ENCODE results near the gene UQCRFS1. TPM values are rescaled to one million over a fixed set of nuclear protein-coding genes. Genes with fewer than 3 reads are reported as not detected.

UQCRFS1 gene
- total RNA-seq, 1 experiment from 2014 or later: 44.0 TPM

DNA sequence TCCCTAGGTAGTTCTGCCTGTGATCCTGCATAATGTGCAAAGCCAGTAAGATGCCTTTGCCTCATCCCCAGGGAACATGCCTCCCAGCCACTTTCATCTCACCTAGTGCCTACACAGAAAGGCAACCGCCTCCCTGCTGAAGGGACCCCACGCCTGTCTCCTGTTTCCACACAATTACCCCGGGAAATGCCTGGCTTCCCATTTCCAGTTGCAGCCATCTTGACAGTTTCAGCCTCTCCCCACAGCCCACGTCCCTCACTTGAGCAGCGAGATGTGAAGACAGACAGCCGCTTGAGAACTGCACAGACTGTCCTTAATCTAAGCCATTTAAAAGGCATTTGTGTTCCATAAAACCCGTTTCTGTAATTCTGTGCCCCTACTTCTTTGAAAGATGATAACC is 4.7 kb upstream of the UQCRFS1 start:
- CTCF ChIA-PET: no interaction called here
- intact Hi-C loops (cut with micrococcal nuclease; ENCODE audit: unreplicated experiment): no loop called here
- no peaks in the 10 kb centered on the region; the same call in 1 of the 2 replicates for H3K27me3 ChIP-seq (replicated peaks; ENCODE audit: control insufficient read depth, insufficient read depth, low read length)
- H3K4me1 ChIP-seq: no peaks in the 10 kb centered on the region; the same call in 1 of the 2 replicates
- no peak overlapping the region for H3K4me3 ChIP-seq (ENCODE audit: low read depth, low read length)
- no peaks in the 10 kb centered on the region for H3K36me3 Mint-ChIP-seq (ENCODE audit: insufficient read depth, unreplicated experiment)
- no peak overlapping the region for H3K4me3 Mint-ChIP-seq (ENCODE audit: unreplicated experiment)
- no peak for DNase-seq
- TF ChIP-seq, protein P1, sequence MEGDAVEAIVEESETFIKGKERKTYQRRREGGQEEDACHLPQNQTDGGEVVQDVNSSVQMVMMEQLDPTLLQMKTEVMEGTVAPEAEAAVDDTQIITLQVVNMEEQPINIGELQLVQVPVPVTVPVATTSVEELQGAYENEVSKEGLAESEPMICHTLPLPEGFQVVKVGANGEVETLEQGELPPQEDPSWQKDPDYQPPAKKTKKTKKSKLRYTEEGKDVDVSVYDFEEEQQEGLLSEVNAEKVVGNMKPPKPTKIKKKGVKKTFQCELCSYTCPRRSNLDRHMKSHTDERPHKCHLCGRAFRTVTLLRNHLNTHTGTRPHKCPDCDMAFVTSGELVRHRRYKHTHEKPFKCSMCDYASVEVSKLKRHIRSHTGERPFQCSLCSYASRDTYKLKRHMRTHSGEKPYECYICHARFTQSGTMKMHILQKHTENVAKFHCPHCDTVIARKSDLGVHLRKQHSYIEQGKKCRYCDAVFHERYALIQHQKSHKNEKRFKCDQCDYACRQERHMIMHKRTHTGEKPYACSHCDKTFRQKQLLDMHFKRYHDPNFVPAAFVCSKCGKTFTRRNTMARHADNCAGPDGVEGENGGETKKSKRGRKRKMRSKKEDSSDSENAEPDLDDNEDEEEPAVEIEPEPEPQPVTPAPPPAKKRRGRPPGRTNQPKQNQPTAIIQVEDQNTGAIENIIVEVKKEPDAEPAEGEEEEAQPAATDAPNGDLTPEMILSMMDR (IDR thresholded peaks at IDR 0.05; ENCODE audit: insufficient read depth in 1 of 2, low read depth in 1 of 2, low read length in 1 of 2, severe bottlenecking in 1 of 2, unreplicated experiment in 1 of 2): no peak
- no TSS peak for BruUV-seq (replicated peaks)
- POLR2A ChIA-PET: no interaction called here
- no peaks in the 10 kb centered on the region for H3K9me3 Mint-ChIP-seq (ENCODE audit: unreplicated experiment)
- H3K9me3 ChIP-seq: no peaks in the 10 kb centered on the region
- no peaks in the 10 kb centered on the region for H3K36me3 ChIP-seq (ENCODE audit: control insufficient read depth, insufficient read depth, low read length)
- peaks cover 13% of the 10 kb centered on the region for H3K27me3 Mint-ChIP-seq (ENCODE audit: insufficient read depth, unreplicated experiment)
- H3K4me1 Mint-ChIP-seq (ENCODE audit: low read depth, unreplicated experiment): peaks cover 6% of the 10 kb centered on the region
- no peak overlapping the region for H3K27ac Mint-ChIP-seq (ENCODE audit: unreplicated experiment)

- Histone ChIP-seq H3K4me3 (ENCODE audit: low read depth, low read length) (no peak overlapping the region), H3K27me3 (replicated peaks; ENCODE audit: control insufficient read depth, insufficient read depth, low read length) (no peaks in the 10 kb centered on the region; the same call in 1 of the 2 replicates), H3K9me3 (no peaks in the 10 kb centered on the region), H3K36me3 (ENCODE audit: control insufficient read depth, insufficient read depth, low read length) (no peaks in the 10 kb centered on the region), H3K4me1 (peaks cover 5% of the 10 kb centered on the region)
- peaks cover 7% of the 10 kb centered on the region for H3K27me3 Mint-ChIP-seq (ENCODE audit: insufficient read depth, unreplicated experiment)
- peaks cover 4% of the 10 kb centered on the region for H3K9me3 Mint-ChIP-seq (ENCODE audit: unreplicated experiment)
- intact Hi-C loops (cut with micrococcal nuclease; ENCODE audit: unreplicated experiment): no loop called here
- peaks cover 15% of the 10 kb centered on the region for H3K4me1 Mint-ChIP-seq (ENCODE audit: low read depth, unreplicated experiment)
- CTCF ChIA-PET: no interaction called here
- POLR2A ChIA-PET: no interaction called here
- H3K36me3 Mint-ChIP-seq (ENCODE audit: insufficient read depth, unreplicated experiment): peaks cover 12% of the 10 kb centered on the region
- peak in 1 of 2 experiments; percentile 10 for DNase-seq
- TF ChIP-seq, protein P1 (IDR thresholded peaks at IDR 0.05; ENCODE audit: insufficient read depth in 1 of 2, low read depth in 1 of 2, low read length in 1 of 2, severe bottlenecking in 1 of 2, unreplicated experiment in 1 of 2): no peak
- no peak overlapping the region for H3K4me3 Mint-ChIP-seq (ENCODE audit: unreplicated experiment)
- H3K27ac Mint-ChIP-seq (ENCODE audit: unreplicated experiment): no peak overlapping the region
- no TSS peak for BruUV-seq (replicated peaks)
Observed at GRCh38 chr19:29216021-29216420, 3.1 kb upstream of the UQCRFS1 start.

- H3K4me1 ChIP-seq: peaks cover 5% of the 10 kb centered on the region
- Mint-ChIP-seq H3K36me3 (ENCODE audit: insufficient read depth, unreplicated experiment) (peaks cover 14% of the 10 kb centered on the region), H3K27me3 (ENCODE audit: insufficient read depth, unreplicated experiment) (peaks cover 3% of the 10 kb centered on the region), H3K4me3 (ENCODE audit: unreplicated experiment) (no peak overlapping the region), H3K9me3 (ENCODE audit: unreplicated experiment) (peaks cover 6% of the 10 kb centered on the region), H3K4me1 (ENCODE audit: low read depth, unreplicated experiment) (peaks cover 16% of the 10 kb centered on the region), H3K27ac (ENCODE audit: unreplicated experiment) (no peak overlapping the region)
- TF ChIP-seq, protein P1 (IDR thresholded peaks at IDR 0.05; ENCODE audit: insufficient read depth in 1 of 2, low read depth in 1 of 2, low read length in 1 of 2, severe bottlenecking in 1 of 2, unreplicated experiment in 1 of 2): no peak
- intact Hi-C loops (cut with micrococcal nuclease; ENCODE audit: unreplicated experiment): no loop called here
- no peak overlapping the region for H3K4me3 ChIP-seq (ENCODE audit: low read depth, low read length)
- BruUV-seq (replicated peaks): no TSS peak
- no peaks in the 10 kb centered on the region for H3K36me3 ChIP-seq (ENCODE audit: control insufficient read depth, insufficient read depth, low read length)
- POLR2A ChIA-PET: no interaction called here
- no peaks in the 10 kb centered on the region; the same call in 1 of the 2 replicates for H3K27me3 ChIP-seq (replicated peaks; ENCODE audit: control insufficient read depth, insufficient read depth, low read length)
- no peak for DNase-seq
- CTCF ChIA-PET: no interaction called here
- no peaks in the 10 kb centered on the region for H3K9me3 ChIP-seq
Observed at GRCh38 chr19:29215322-29215845, 2.4 kb upstream of the UQCRFS1 start.
